PC-9 (cell line): ENCODE measurements around the gene ZNF772.

ENCODE experiments used
- CTCF ChIP-seq: fragments of 200-600 bp; sonication (generic); conservative IDR thresholded peaks from 2 replicates; pipeline ENCODE4 v1.6.1; 2017; ENCODE audit warnings: mixed run types, antibody characterized with exemption, mild to moderate bottlenecking, moderate library complexity
- EZH2 ChIP-seq: fragments of 200-600 bp; sonication (generic); IDR thresholded peaks from 2 replicates; pipeline ENCODE4 v1.8.0; 2017; ENCODE audit warnings: antibody characterized with exemption, low read depth

DNA sequence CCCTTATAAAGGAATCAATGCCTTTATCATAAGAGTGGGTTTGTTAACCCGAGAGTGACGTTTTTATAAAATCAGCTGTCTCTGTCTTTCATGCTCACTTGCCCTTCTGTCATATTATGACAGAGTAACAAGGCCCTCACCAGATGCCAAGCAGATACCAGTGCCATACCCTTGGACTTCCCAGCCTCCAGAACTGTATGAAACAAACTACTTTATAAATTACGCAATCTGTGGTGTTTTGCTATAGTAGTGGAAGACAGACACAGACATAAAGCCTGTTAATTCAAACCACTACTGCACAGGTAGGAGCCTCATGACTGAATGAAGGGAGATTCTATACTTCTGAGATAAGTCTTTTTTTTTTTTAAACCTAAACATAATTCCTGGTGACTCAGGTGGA lies 25.1 kb downstream of the ZNF772 start:
- no peak for TF ChIP-seq CTCF
- TF ChIP-seq EZH2: no peak
